ENCODE measurements around the gene LKAAEAR1.

GRCh38 chr20:64105846-64106434 is 21.7 kb upstream of the LKAAEAR1 start:
- TF ChIP-seq, protein P1, sequence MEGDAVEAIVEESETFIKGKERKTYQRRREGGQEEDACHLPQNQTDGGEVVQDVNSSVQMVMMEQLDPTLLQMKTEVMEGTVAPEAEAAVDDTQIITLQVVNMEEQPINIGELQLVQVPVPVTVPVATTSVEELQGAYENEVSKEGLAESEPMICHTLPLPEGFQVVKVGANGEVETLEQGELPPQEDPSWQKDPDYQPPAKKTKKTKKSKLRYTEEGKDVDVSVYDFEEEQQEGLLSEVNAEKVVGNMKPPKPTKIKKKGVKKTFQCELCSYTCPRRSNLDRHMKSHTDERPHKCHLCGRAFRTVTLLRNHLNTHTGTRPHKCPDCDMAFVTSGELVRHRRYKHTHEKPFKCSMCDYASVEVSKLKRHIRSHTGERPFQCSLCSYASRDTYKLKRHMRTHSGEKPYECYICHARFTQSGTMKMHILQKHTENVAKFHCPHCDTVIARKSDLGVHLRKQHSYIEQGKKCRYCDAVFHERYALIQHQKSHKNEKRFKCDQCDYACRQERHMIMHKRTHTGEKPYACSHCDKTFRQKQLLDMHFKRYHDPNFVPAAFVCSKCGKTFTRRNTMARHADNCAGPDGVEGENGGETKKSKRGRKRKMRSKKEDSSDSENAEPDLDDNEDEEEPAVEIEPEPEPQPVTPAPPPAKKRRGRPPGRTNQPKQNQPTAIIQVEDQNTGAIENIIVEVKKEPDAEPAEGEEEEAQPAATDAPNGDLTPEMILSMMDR (IDR thresholded peaks at IDR 0.05) = no peak
- no peak for TF ChIP-seq POLR2A (IDR thresholded peaks at IDR 0.05)
